Right cardiac atrium (tissue), 5 donors: ENCODE data around the gene PP2D1. TPM values are rescaled to one million over a fixed set of nuclear protein-coding genes. Genes with fewer than 3 reads are reported as not detected.
A peak's percentile ranks its signal among the peaks of the same experiment; 100 is the strongest.
"Not testable (repeated sequence)": the region's sequence is repeated elsewhere in the genome, so short reads cannot be mapped to it uniquely, and the experiment has no call there.

Experiments
- ATAC-seq, 2 donors: fragments of 200-7000 bp; cut with Tn5 transposase; one replicate each; pipeline versions ENCODE4 v1.8.0 to v1.9.1; 2020; ENCODE audit warnings: moderate library complexity in 2 of 2, mild to moderate bottlenecking in 1 of 2
- DNase-seq, 3 donors: peaks; one replicate each; pipeline ENCODE4 v3.0.0-alpha.2; 2020
- H3K27ac ChIP-seq: one replicate; pipeline ENCODE4 v1.5.1; 2013; ENCODE audit warnings: mild to moderate bottlenecking, low read length, control low read depth, moderate library complexity
- H3K27me3 ChIP-seq: one replicate; pipeline ENCODE4 v1.6.1; 2013; ENCODE audit not compliant: control insufficient read depth, insufficient read depth
- H3K4me1 ChIP-seq: one replicate; pipeline ENCODE4 v1.6.1; 2013; ENCODE audit warnings: low read length; ENCODE audit not compliant: control insufficient read depth, insufficient read depth
- H3K4me3 ChIP-seq: one replicate; pipeline ENCODE4 v1.5.1; 2013; ENCODE audit warnings: low read length, control low read depth
- H3K9me3 ChIP-seq: one replicate; pipeline ENCODE4 v1.6.1; 2013; ENCODE audit warnings: low read length; ENCODE audit not compliant: control insufficient read depth
- WGBS: extraction: QIAGEN DNeasy Blood & Tissue Kit; methylation state at CpG from one replicate; pipeline ENCODE4 v1.1.7; 2013; 5-methylcytosine and 5-hydroxymethylcytosine counted together
- intact Hi-C, 4 donors: fragments of 100-400 bp; cut with DNase I; formaldehyde crosslinking; loops; one replicate each; pipeline versions ENCODE4 v1.11.0 to v1.14.0; 2022 to 2023
- polyA plus RNA-seq: library from polyadenylated mRNA; stranded (reverse); fragments of 200-250 nt; gene quantifications from one replicate; pipeline ENCODE4 v1.2.3, GENCODE V29; 2013
- total RNA-seq, 4 donors: library from RNA; stranded (reverse); fragmentation: NEBNext Ultra II Directional; extraction: Animal tissue kit (Norgen Biotek cat#: 25700); gene quantifications; one replicate each; pipeline ENCODE4 v1.2.1, GENCODE V29; 2021
- donor health status: healthy with polysubstance abuse.
- donor health status: DM: no; HTN: yes; CAD: no.
- donor health status: DM: no; HTN: no; CAD: no.
- donor health status: DM: no; HTN: yes; CAD: no; lungs with severe emphysema.
- donor health status: DM: yes; HTN: yes; CAD: no.

PP2D1 gene
- total and polyA plus RNA-seq, 5 donors: not detected

DNA sequence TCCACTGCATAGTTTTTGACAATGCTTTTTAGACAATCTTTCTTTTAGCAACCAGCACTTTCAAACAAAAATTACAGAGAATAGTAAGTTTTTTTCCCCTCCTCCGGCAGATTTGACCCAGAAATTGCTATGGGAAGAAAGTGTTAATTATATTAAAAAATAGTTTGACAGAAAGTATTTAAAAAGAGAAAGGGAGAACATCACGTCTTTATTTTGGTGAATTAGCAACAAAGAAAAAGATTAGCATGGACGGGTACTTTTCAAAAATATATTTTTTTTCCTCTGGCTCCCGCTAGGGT, 27.4 kb upstream of the PP2D1 start:
- no peak for ATAC-seq
- Histone ChIP-seq H3K4me1 (peaks cover 6% of the 10 kb centered on the region), H3K27ac (peak overlapping the region; percentile 90), H3K27me3 (no peaks in the 10 kb centered on the region), H3K4me3 (peak overlapping the region; percentile 96), H3K9me3 (no peaks in the 10 kb centered on the region)
- WGBS: under 1% methylated on average over 4 of the region's 4 CpGs
- intact Hi-C loops: loop anchor here in 3 of 4 donors (5.0 to 10.0 kb wide), 3 partner anchors 85 to 148 kb away; partner anchors contain the start of gene SGO1 (in 2 of the 3)
- DNase-seq: no peak

DNA sequence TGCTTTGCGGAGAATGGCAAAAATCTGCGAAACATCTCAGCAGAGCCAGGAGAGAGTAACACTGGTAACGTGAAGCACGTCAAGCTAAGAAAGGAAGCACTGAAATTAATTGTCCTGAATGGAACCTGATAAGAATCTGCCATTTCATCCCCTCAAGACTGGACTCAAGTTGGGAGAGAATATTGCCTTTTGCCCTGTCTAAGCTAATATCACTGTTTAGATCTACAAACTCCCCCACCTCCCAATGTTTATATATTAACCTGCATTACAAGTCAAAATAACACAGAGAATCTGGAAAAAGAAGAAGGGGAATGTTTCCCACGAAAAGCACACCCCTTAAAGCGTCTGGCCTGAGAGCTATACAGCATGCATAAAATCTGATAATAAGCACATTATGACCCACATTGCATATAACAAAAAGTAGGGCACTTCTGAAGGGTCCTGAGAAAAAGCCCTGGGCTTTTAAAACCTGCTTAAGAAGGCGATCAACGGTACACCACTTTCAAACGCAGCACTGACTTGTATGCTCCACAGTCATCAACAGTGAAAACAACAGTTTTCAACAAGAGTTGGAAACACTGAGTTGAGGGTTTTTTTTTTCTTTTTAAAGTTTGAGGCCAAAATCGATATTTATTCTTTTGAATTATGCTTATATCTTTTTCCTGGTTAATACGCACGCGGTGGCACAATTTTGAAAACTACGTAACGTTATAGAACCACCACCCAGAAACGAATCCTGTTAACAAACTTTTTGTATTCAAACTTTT, 26.8 kb upstream of the PP2D1 start:
- peak overlapping the region; percentile 46 for H3K27ac ChIP-seq
- 17% methylated on average over 16 of the region's 16 CpGs for WGBS
- no peaks in the 10 kb centered on the region for H3K9me3 ChIP-seq
- peaks cover 4% of the 10 kb centered on the region for H3K4me1 ChIP-seq
- intact Hi-C loops: loop anchor here in 3 of 4 donors (5.0 to 10.0 kb wide), 3 partner anchors 84 to 148 kb away; partner anchors contain the start of gene SGO1 (in 2 of the 3)
- ATAC-seq (no peak), DNase-seq (no peak)
- no peaks in the 10 kb centered on the region for H3K27me3 ChIP-seq
- peak overlapping the region; percentile 96 for H3K4me3 ChIP-seq

DNA sequence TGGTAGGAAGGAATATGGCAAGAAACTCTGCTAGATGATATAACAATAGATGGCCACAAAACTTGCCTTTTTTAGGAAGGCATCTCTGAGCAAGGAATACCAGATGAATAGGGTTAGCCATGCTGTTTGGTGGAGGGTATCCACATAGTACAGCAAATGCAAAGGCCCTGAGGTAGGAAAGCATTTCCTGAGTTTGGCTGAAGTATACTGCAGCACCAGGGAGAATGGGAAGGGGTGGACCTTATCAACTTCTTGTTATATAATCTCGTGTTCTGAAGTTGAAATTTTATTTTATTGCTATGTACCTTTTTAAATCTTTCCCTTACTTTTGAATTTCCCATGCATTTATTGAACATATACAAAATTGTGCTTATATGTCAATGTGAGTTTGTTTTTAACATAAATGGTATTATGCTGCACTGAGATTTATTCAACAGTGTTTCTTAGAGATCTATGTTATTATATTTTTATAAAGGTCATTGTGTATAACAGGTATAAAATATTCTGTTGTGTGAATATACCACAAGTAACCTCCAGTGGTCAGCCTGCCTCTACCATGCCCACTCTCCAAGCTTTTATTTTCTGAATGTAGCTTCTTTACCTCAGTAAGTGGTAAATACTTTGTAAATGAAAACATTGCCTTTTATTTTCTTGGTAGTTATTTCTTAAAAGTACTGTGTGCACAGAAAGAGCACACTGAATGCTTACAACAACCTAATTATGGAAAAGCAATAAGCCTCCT, 25.4 kb upstream of the PP2D1 start:
- DNase-seq (no peak), ATAC-seq (no peak)
- Histone ChIP-seq H3K4me3 (no peak overlapping the region), H3K9me3 (no peaks in the 10 kb centered on the region), H3K4me1 (no peaks in the 10 kb centered on the region), H3K27ac (no peak overlapping the region), H3K27me3 (no peaks in the 10 kb centered on the region)
- intact Hi-C loops: loop anchor here in 3 of 4 donors (5.0 to 10.0 kb wide), 3 partner anchors 83 to 150 kb away; partner anchors contain the start of gene SGO1 (in 2 of the 3)
- WGBS: 86% methylated on average over 1 of the region's 1 CpG

DNA sequence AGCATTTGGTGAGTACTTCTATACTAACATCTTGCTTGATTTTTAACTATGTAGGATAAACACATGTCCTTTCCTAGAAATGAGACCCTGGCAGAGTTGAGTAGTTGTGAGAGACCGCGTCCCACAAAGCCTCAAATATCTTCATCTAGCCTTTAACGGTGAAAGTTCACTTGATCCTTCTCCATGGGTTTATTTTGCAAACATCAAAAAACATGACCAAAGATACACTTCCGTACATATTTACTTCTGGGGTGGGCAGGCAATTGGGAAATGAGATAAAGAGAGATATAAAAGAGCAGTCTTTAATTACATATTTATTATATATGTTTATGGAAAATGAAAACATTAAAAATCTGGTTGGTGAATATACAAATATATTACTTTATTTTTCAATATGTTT, 23.0 kb upstream of the PP2D1 start:
- Histone ChIP-seq H3K4me1 (no peaks in the 10 kb centered on the region), H3K27me3 (no peaks in the 10 kb centered on the region), H3K4me3 (no peak overlapping the region), H3K27ac (no peak overlapping the region), H3K9me3 (no peaks in the 10 kb centered on the region)
- WGBS: 96% methylated on average over 4 of the region's 4 CpGs
- ATAC-seq: no peak
- no peak for DNase-seq
- intact Hi-C loops: loop anchor here in 3 of 4 donors (5.0 to 10.0 kb wide), 3 partner anchors 80 to 152 kb away; partner anchors contain the start of gene SGO1 (in 2 of the 3)

DNA sequence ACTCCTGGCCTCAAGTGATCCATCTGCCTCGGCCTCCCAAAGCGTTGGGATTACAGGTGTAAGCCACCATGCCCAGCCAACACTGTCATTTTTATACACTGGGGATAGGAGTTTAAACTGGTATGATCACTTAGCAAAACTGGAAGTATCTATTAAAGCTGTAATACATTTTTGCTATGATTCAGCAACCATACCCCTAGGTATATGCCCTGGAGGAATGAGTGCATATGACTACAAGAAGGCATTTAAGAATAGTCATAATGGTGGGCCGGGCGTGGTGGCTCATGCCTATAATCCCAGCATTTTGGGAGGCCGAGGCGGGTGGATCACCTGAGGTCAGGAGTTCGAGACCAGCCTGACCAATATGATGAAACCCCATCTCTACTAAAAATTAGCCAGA, 19.9 kb upstream of the PP2D1 start:
- H3K27me3 ChIP-seq, H3K9me3 ChIP-seq, ATAC-seq, H3K4me1 ChIP-seq, DNase-seq, H3K4me3 ChIP-seq, H3K27ac ChIP-seq: not testable (repeated sequence)
- WGBS: 98% methylated on average over 7 of the region's 7 CpGs
- intact Hi-C loops: loop anchor here in 2 of 4 donors (10.0 kb wide), 2 partner anchors 77 to 153 kb away; partner anchors contain the start of gene SGO1 (in 1 of the 2)

DNA sequence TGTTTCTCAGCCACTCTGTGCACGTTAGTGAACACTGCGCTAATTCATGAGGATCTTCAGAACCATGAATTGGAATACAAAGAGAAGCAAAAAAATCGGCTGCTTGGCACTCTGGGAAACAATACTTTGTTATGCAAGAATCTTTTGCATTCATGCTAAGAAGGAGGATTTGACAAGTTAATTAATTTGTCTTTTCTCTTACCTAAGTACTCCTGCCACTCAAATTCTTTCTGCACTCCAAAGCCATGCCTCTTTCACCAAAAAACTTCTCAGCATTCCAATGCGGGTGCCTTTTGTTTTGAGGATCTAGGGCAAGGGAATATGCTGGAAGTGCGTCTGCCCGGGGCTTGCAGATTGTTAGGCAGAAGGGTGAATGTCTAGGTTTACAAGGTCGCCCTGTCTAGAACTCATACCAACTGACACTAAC, 16.9 kb upstream of the PP2D1 start:
- Histone ChIP-seq H3K4me1 (no peaks in the 10 kb centered on the region), H3K9me3 (no peaks in the 10 kb centered on the region), H3K27me3 (no peaks in the 10 kb centered on the region), H3K27ac (no peak overlapping the region), H3K4me3 (no peak overlapping the region)
- no peak for DNase-seq
- intact Hi-C loops: loop anchor here in 1 of 4 donors (10.0 kb wide), 1 partner anchor 144 kb away; no protein-coding TSS in a partner anchor
- WGBS: 88% methylated on average over 7 of the region's 7 CpGs
- ATAC-seq: no peak

DNA sequence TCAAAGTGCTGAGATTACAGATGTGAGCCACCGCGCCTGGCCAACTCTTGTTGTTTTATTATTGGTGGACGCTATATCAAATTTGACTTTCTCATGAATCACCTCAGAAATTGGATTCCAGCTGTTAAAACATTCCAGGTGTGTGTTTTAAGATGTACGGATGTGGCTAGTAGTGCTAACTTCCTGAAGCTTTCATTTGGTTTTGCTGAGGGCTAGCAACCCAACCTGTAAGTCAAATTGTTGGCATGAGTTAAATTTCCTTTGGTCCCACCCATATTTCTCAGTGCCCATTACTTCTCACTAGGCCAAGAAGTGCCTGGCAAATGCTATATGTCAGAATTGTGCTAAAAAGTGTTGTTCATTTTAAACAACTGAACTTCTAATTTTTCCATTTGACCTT, 15.1 kb upstream of the PP2D1 start:
- ATAC-seq (peak in 1 of 2 donors; percentile 28), DNase-seq (no peak)
- Histone ChIP-seq H3K4me3 (no peak overlapping the region), H3K9me3 (no peaks in the 10 kb centered on the region), H3K27ac (no peak overlapping the region), H3K27me3 (no peaks in the 10 kb centered on the region), H3K4me1 (peaks cover 1% of the 10 kb centered on the region)
- intact Hi-C loops: loop anchor here in 1 of 4 donors (10.0 kb wide), 1 partner anchor 142 kb away; no protein-coding TSS in a partner anchor
- WGBS: 87% methylated on average over 4 of the region's 4 CpGs

DNA sequence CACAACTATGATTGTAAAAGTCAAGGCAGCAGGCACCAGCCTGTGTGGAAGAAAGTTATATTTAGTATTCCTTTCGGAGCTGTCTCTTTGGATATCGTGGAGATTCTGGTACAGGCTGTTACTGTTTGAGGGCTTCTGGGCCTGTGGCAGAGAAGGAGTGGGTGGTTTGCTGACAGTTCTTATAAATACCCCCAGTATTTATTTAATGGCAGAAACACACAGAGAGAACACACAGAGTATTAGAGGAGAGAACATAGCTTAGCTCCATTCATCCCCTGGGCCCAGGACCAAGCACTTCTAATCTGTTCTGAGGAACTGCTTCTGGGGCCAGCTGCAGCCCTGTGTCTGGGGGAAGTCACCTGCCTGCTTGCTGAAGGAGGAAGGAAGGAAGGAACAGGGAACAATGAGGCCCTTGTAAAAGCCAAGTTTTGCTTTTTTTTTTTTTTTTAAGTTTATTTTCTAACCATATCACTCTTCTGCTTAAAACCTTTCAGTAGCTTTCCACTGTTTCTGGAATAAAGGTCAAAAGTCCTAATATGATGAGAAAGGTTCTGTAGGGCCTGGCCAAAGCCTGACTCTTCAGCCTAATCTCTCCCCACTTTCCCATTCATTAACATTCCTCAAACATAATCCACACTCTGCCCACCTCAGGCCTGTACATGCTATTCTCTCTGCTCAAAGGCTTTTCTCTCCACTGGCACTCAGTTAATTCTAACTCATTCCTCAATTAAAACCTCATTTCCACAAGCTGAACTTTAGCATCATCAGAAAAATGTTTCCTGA, 11.8 kb upstream of the PP2D1 start:
- DNase-seq: peak; percentile 22 to 68 (median 50)
- intact Hi-C loops: loop anchor here in 1 of 4 donors (10.0 kb wide), 1 partner anchor 139 kb away; no protein-coding TSS in a partner anchor
- H3K4me3 ChIP-seq: no peak overlapping the region
- WGBS: 13% methylated on average over 2 of the region's 2 CpGs
- ATAC-seq: peak; percentile 90 to 92
- H3K4me1 ChIP-seq: peaks cover 1% of the 10 kb centered on the region
- H3K9me3 ChIP-seq: no peaks in the 10 kb centered on the region
- H3K27ac ChIP-seq: peak overlapping the region; percentile 87
- H3K27me3 ChIP-seq: no peaks in the 10 kb centered on the region

DNA sequence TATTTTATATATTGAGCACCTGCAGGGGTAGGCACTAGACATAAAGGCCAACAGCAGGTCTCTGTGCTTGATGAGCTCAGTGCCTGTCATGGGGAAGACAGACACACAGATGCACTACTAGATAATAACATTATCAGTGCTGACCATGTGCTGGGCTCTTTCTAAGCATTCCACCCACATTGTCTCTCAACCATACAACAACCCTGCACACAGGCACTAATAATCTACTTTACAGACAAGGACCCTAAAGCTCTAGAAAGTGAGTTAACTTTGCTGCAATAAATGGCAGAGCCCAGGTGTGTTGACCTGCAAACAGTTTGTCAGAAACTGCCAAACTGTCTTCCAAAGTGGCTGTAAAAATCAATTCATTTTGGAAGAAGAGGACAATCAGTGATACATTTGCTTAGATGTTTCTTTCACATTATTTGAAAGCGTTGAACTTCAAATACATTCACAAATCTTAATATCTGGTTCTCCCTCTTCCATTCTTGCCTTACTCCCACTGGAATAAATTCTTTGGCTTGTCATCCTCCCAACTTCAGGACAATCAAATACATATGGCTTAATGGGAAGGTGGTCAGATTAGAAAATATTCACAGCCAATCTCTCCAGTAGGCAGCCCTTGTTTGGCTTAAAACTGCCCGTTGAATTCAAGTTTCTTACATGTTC, 11.0 kb upstream of the PP2D1 start:
- Histone ChIP-seq H3K9me3 (no peaks in the 10 kb centered on the region), H3K27me3 (no peaks in the 10 kb centered on the region), H3K4me1 (peaks cover 1% of the 10 kb centered on the region), H3K27ac (peak overlapping the region; percentile 87), H3K4me3 (no peak overlapping the region)
- intact Hi-C loops: loop anchor here in 1 of 4 donors (10.0 kb wide), 1 partner anchor 138 kb away; no protein-coding TSS in a partner anchor
- ATAC-seq (no peak), DNase-seq (no peak)
- WGBS: 33% methylated on average over 2 of the region's 2 CpGs

DNA sequence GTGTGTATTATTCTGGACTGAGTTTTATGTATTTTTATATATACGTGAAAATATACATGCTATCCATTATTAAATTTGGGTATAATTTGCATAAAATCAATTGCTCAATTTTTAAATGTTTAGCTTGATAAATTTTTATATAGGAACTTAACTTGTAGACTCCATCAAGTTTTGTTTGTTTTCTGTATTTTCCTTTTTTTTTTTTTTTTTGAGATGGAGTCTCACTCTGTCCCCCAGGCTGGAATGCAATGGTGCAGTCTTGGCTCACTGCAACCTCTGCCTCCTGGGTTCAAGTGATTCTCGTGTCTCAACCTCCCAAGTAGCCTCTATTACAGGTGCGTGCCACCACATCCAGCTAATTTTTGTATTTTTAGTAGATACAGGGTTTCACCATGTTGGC, 4.0 kb upstream of the PP2D1 start:
- WGBS: 92% methylated on average over 3 of the region's 3 CpGs
- ATAC-seq, intact Hi-C loops, H3K9me3 ChIP-seq, H3K27me3 ChIP-seq, DNase-seq, H3K27ac ChIP-seq, H3K4me3 ChIP-seq, H3K4me1 ChIP-seq: not testable (repeated sequence)
